Measurements from ENCODE around the gene CACNA1B.
"Not testable (repeated sequence)": the region's sequence is repeated elsewhere in the genome, so short reads cannot be mapped to it uniquely, and the experiment has no call there.

The CACNA1B gene

GRCh38 chr9:138015021-138015829, 137.6 kb downstream of the CACNA1B start:
- DNase-seq (ENCODE audit: low spot score): no peak

GRCh38 chr9:138016406-138017187, 139.0 kb downstream of the CACNA1B start:
- no peak for DNase-seq (ENCODE audit: low spot score)

GRCh38 chr9:138017200-138017599, 139.6 kb downstream of the CACNA1B start:
- no peak for DNase-seq (ENCODE audit: low spot score)

GRCh38 chr9:138019514-138019913, 141.9 kb downstream of the CACNA1B start:
- DNase-seq (ENCODE audit: low spot score): not testable (repeated sequence)

GRCh38 chr9:138020120-138020794, 142.7 kb downstream of the CACNA1B start:
- DNase-seq (ENCODE audit: low spot score): no peak

- no peak for DNase-seq (ENCODE audit: low spot score)
Observed at GRCh38 chr9:138020795-138021182, 143.2 kb downstream of the CACNA1B start.

- no peak for DNase-seq (ENCODE audit: low spot score)
Observed at GRCh38 chr9:138021251-138022056, 143.9 kb downstream of the CACNA1B start.

GRCh38 chr9:138022121-138022741, 144.6 kb downstream of the CACNA1B start:
- DNase-seq (ENCODE audit: low spot score): no peak

- peak; percentile 2 for DNase-seq (ENCODE audit: low spot score)
Observed at GRCh38 chr9:138022756-138023393, 145.3 kb downstream of the CACNA1B start.

- DNase-seq (ENCODE audit: low spot score): peak; percentile 16
Observed at GRCh38 chr9:138023394-138024124, 146.0 kb downstream of the CACNA1B start.

GRCh38 chr9:138024131-138024530, 146.5 kb downstream of the CACNA1B start:
- DNase-seq (ENCODE audit: low spot score): no peak

- DNase-seq (ENCODE audit: low spot score): no peak
Observed at GRCh38 chr9:138024831-138025291, 147.3 kb downstream of the CACNA1B start.

- no peak for DNase-seq (ENCODE audit: low spot score)
Observed at GRCh38 chr9:138025417-138025816, 147.8 kb downstream of the CACNA1B start.

- DNase-seq (ENCODE audit: low spot score): no peak
Observed at GRCh38 chr9:138025908-138026307, 148.3 kb downstream of the CACNA1B start.

- DNase-seq (ENCODE audit: low spot score): no peak
Observed at GRCh38 chr9:138028596-138028995, 151.0 kb downstream of the CACNA1B start.

GRCh38 chr9:138031186-138031585, 153.6 kb downstream of the CACNA1B start:
- no peak for DNase-seq (ENCODE audit: low spot score)

GRCh38 chr9:138033950-138034349, 156.4 kb downstream of the CACNA1B start:
- DNase-seq (ENCODE audit: low spot score): no peak

GRCh38 chr9:138037140-138037539, 159.6 kb downstream of the CACNA1B start:
- DNase-seq (ENCODE audit: low spot score): no peak

- no peak for DNase-seq (ENCODE audit: low spot score)
Observed at GRCh38 chr9:138038244-138038671, 160.7 kb downstream of the CACNA1B start.
